HG03095 (cell line): Measurements from ENCODE around the gene BRAT1.
"Not testable (repeated sequence)": the region's sequence is repeated elsewhere in the genome, so short reads cannot be mapped to it uniquely, and the experiment has no call there.

ENCODE experiments used
- ATAC-seq: cut with Tn5 transposase; IDR thresholded peaks from one replicate; pipeline ENCODE4 v1.9.1; 2021; ENCODE audit warnings: moderate library complexity; ENCODE audit not compliant: unreplicated experiment

BRAT1 gene

GRCh38 chr7:2539031-2539911, 16.1 kb downstream of the BRAT1 start:
- no peak for ATAC-seq

GRCh38 chr7:2537981-2538851, 17.1 kb downstream of the BRAT1 start:
- ATAC-seq = no peak

- ATAC-seq = not testable (repeated sequence)
Observed at GRCh38 chr7:2535872-2536627, 19.3 kb downstream of the BRAT1 start.

GRCh38 chr7:2534214-2534613, 21.1 kb downstream of the BRAT1 start:
- ATAC-seq = not testable (repeated sequence)

- ATAC-seq = not testable (repeated sequence)
Observed at GRCh38 chr7:2533566-2533965, 21.8 kb downstream of the BRAT1 start.

GRCh38 chr7:2532816-2533215, 22.5 kb downstream of the BRAT1 start:
- not testable (repeated sequence) for ATAC-seq

- not testable (repeated sequence) for ATAC-seq
Observed at GRCh38 chr7:2532199-2532772, 23.0 kb downstream of the BRAT1 start.

DNA sequence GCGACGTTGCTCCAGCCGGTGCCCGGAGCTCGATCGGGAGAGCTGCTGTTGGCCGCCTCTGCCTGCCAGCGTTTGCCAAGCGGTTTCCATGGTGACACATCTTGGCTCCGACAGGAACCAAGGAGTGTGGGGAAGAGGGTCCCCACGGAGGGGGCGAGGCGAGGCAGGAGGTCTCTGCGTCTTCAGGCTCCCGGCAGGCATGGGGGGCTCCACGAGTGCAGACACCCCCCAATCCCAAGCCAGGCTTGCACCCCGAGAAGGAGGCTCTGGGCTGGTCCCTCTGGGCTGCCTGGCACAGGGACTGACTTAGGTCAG, 23.6 kb downstream of the BRAT1 start:
- not testable (repeated sequence) for ATAC-seq

- not testable (repeated sequence) for ATAC-seq
Observed at GRCh38 chr7:2530994-2531795, 24.1 kb downstream of the BRAT1 start.

GRCh38 chr7:2530071-2530987, 25.0 kb downstream of the BRAT1 start:
- peak; percentile 35 for ATAC-seq

- ATAC-seq = no peak
Observed at GRCh38 chr7:2529161-2530070, 25.9 kb downstream of the BRAT1 start.

- no peak for ATAC-seq
Observed at GRCh38 chr7:2528481-2529095, 26.7 kb downstream of the BRAT1 start.

DNA sequence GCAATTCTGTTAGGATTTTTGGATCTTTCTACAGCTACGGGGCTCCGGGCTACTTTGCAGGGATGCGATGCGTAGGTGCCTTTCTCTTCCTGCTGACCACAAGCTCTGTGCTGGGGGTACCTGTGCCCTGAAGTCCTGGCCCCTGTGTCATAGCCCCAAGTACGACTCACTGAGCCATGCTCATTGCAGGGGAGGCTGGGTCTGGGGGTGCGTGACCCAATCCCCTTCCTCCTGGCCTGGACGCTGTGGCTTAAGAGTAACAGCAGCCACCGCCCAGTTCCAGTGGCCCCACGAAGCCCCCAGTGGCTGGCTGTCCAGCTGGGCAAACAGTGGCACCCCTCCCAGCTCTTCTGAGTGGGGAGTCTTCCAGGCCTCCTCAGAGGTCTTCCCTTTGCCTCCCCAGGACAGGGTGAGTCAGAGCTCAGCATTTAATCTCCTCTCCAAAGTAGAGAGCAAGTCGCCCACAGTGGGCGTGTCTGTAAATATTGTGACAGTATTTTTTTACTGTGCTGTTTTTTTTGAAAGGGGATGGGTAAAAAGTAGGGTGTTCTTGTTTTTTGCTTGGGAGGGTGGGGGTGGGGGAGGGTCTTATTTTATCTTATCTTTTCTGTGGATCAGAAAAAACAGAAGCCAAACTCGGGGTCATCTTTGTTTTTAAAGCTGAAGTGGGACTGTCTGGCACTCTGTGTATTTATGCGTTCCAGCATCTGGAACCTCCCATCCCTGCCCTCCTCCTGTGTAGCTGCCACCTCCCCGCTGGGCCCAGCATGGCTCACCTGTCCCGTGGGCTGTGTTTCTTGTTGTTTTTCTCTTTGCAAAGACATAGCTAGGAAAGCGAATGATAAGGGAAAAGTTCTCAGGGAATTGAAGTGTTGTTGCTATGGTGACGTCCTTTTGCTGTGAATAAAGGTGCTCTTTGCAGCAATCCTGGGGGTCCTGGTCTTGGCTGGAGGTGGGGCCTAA, 27.5 kb downstream of the BRAT1 start:
- ATAC-seq = no peak

DNA sequence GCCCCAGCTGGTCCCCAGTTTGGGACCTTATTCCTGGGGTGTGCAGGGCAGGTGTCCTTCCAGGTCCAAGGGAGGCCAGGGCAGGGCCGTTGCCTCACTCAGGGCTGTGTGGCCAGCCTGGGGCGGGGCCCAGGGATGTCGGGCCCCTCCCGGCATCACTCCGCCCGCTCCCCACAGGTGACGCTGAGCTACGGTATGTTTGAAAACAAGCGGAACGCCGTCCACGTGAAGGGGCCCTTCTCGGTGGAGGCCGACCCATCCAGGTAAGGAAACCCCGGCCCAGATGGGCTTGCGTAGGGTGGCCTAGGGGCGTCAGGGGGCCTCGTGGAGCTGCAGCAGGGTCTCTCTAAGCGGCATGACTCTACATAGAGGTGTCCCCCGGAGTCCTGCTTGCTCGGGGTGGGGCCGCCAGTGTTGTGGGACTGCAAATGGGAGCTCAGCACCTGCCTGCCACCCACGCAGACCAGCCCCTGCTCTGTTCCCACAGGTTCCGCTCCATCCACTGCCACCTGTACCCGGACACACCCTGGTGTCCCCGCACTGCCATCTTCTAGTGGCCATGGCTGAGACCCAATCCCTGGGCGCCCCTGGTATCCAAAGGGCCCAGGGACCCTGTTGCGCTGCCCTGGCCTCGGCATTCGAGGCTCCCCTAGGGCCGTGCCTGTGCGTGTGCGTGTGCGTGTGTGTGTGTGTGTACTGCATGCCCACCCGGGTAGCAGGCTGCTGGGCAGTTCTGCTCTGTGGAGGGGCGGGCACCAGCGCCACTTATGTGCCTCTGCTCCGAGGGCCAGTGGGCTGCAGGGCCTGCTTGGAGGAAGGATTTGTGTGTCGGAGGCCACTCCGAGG, 28.4 kb downstream of the BRAT1 start:
- ATAC-seq = no peak
